GM20000 (cell line): ENCODE measurements around the gene AKAP9.
"Not testable (repeated sequence)": the region's sequence is repeated elsewhere in the genome, so short reads cannot be mapped to it uniquely, and the experiment has no call there.

Experiments
- DNase-seq: peaks from one replicate; pipeline ENCODE4 v3.0.0; 2012; ENCODE audit warnings: low spot score
- CTCF ChIP-seq: IDR thresholded peaks from 2 replicates; pipeline ENCODE4 v1.5.1; 2012; ENCODE audit warnings: mild to moderate bottlenecking, control low read depth; ENCODE audit errors: extremely low read depth, missing control alignments

The AKAP9 gene

GRCh38 chr7:91922857-91923256, 17.8 kb upstream of the AKAP9 start:
- no peak for TF ChIP-seq CTCF
- DNase-seq: no peak

DNA sequence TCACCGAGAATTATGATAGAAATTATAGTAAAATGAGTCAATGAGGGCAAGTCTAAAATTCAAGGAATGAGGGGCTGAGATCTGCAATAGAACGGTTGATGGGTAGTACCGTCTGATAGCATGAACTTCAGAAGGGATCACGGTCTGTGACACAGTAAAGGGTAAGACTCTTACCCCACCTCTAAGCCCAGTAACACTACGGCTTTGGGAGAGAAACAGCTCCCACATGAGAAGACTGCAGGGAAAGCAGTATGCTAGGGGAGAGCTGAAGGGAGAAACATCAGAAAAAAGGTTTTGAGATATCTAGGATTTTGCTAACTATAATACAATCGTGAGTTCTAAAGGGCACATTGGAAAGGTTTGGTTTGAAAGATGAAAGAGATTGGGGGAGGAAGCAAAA, 12.8 kb upstream of the AKAP9 start:
- DNase-seq: no peak
- no peak for TF ChIP-seq CTCF

GRCh38 chr7:91929463-91929862, 11.2 kb upstream of the AKAP9 start:
- DNase-seq: no peak
- no peak for TF ChIP-seq CTCF

GRCh38 chr7:91940171-91940570, 491 bp upstream of the AKAP9 start:
- peak; percentile 48 for DNase-seq
- TF ChIP-seq CTCF: no peak

DNA sequence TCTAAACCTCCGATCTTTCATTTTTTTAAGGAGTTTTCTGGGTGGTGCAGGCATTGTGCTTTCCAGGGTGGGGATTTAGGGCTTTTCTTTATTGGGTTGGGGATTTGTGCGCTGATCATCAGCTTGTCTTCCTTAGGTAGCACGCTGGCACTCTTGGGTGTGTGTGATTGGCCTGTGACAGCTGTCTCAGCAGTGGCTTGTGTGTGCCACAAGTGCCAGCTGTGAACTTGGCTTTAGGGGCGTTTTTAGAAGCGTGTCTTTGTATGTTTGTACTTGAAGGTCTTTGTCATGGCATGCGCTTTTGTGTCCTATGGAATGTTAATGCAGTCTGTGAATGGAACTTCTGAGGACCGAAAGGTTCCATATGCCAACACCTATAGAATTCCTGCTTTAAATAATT, 788 bp downstream of the AKAP9 start:
- peak; percentile 17 for DNase-seq

GRCh38 chr7:91942312-91942711, 1.6 kb downstream of the AKAP9 start:
- no peak for DNase-seq
- no peak for TF ChIP-seq CTCF

More for the DNA sequence above, 788 bp downstream of the AKAP9 start:
- no peak for TF ChIP-seq CTCF

DNA sequence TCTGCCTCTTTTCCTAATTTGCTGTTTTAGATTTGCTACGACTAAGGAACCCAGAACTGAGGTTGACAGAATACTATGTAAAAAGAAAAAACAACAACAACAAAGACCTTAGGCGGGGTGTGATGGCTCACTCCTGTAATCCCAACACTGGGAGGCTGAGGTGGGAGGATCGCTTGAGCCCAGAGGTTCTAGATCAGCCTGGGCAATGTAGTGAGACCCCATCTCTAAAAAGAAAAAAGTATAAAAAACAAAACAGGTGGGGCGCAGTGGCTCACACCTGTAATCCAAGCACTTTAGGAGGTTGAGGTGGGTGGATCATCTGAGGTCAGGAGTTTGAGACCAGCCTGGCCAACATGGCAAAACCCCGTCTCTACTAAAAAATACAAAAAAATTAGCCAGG, 4.3 kb downstream of the AKAP9 start:
- DNase-seq: not testable (repeated sequence)

GRCh38 chr7:91945476-91945875, 4.8 kb downstream of the AKAP9 start:
- DNase-seq: no peak
- TF ChIP-seq CTCF: no peak
